ENCODE data around the gene CAV1.
"Not testable (repeated sequence)": the region's sequence is repeated elsewhere in the genome, so short reads cannot be mapped to it uniquely, and the experiment has no call there.

The CAV1 gene

GRCh38 chr7:116524609-116525297 lies at the start of gene CAV1:
Gene CAV1 (plus strand): TSS chr7:116525036. CDS start chr7:116525063, 27 bp downstream.
- Mint-ChIP-seq H3K9me3 (no peaks in the 10 kb centered on the region), H3K4me1 (ENCODE audit: low read depth) (peaks cover 10% of the 10 kb centered on the region), H3K4me3 (peak within 1 kb of the TSS; percentile 87), H3K27me3 (ENCODE audit: low read depth) (peaks cover 81% of the 10 kb centered on the region), H3K36me3 (ENCODE audit: low read depth) (no peaks in the 10 kb centered on the region), H3K27ac (no peak within 1 kb of the TSS)
- DNase-seq (ENCODE audit: low spot score) = no peak

GRCh38 chr7:116477625-116478024 lies 47.2 kb upstream of the CAV1 start:
- no peak for DNase-seq (ENCODE audit: low spot score)
- H3K4me3 Mint-ChIP-seq = no peak overlapping the region
- H3K9me3 Mint-ChIP-seq = peaks cover 5% of the 10 kb centered on the region
- H3K4me1 Mint-ChIP-seq (ENCODE audit: low read depth) = no peaks in the 10 kb centered on the region
- H3K27ac Mint-ChIP-seq = no peak overlapping the region
- H3K36me3 Mint-ChIP-seq (ENCODE audit: low read depth) = no peaks in the 10 kb centered on the region
- H3K27me3 Mint-ChIP-seq (ENCODE audit: low read depth) = peaks cover 7% of the 10 kb centered on the region

GRCh38 chr7:116478834-116479233 lies 46.0 kb upstream of the CAV1 start:
- no peak for DNase-seq (ENCODE audit: low spot score)
- no peak overlapping the region for H3K27ac Mint-ChIP-seq
- peaks cover 7% of the 10 kb centered on the region for H3K27me3 Mint-ChIP-seq (ENCODE audit: low read depth)
- H3K4me3 Mint-ChIP-seq = no peak overlapping the region
- H3K36me3 Mint-ChIP-seq (ENCODE audit: low read depth) = no peaks in the 10 kb centered on the region
- H3K4me1 Mint-ChIP-seq (ENCODE audit: low read depth) = no peaks in the 10 kb centered on the region
- peaks cover 5% of the 10 kb centered on the region for H3K9me3 Mint-ChIP-seq

- Mint-ChIP-seq H3K9me3 (no peaks in the 10 kb centered on the region), H3K36me3 (ENCODE audit: low read depth) (no peaks in the 10 kb centered on the region), H3K27ac (no peak overlapping the region), H3K27me3 (ENCODE audit: low read depth) (peaks cover 7% of the 10 kb centered on the region), H3K4me3 (no peak overlapping the region), H3K4me1 (ENCODE audit: low read depth) (no peaks in the 10 kb centered on the region)
- DNase-seq (ENCODE audit: low spot score) = no peak
These were observed 41.4 kb upstream of the CAV1 start for GRCh38 chr7:116483271-116483942.

- H3K4me3 Mint-ChIP-seq; H3K9me3 Mint-ChIP-seq; H3K27me3 Mint-ChIP-seq (ENCODE audit: low read depth); H3K27ac Mint-ChIP-seq; H3K4me1 Mint-ChIP-seq (ENCODE audit: low read depth); DNase-seq (ENCODE audit: low spot score); H3K36me3 Mint-ChIP-seq (ENCODE audit: low read depth): not testable (repeated sequence)
These were observed 40.4 kb upstream of the CAV1 start for GRCh38 chr7:116484389-116484788.

- Mint-ChIP-seq H3K36me3 (ENCODE audit: low read depth) (no peaks in the 10 kb centered on the region), H3K4me1 (ENCODE audit: low read depth) (no peaks in the 10 kb centered on the region), H3K27ac (no peak overlapping the region), H3K27me3 (ENCODE audit: low read depth) (peaks cover 17% of the 10 kb centered on the region), H3K4me3 (no peak overlapping the region), H3K9me3 (no peaks in the 10 kb centered on the region)
- no peak for DNase-seq (ENCODE audit: low spot score)
These were observed 36.8 kb upstream of the CAV1 start for GRCh38 chr7:116487907-116488521.

GRCh38 chr7:116490351-116490750 lies 34.5 kb upstream of the CAV1 start:
- DNase-seq (ENCODE audit: low spot score) = no peak
- Mint-ChIP-seq H3K27me3 (ENCODE audit: low read depth) (peaks cover 23% of the 10 kb centered on the region), H3K9me3 (no peaks in the 10 kb centered on the region), H3K36me3 (ENCODE audit: low read depth) (no peaks in the 10 kb centered on the region), H3K4me1 (ENCODE audit: low read depth) (no peaks in the 10 kb centered on the region), H3K4me3 (no peak overlapping the region), H3K27ac (no peak overlapping the region)

- DNase-seq (ENCODE audit: low spot score) = no peak
- Mint-ChIP-seq H3K4me3 (no peak overlapping the region), H3K27ac (no peak overlapping the region), H3K36me3 (ENCODE audit: low read depth) (no peaks in the 10 kb centered on the region), H3K9me3 (no peaks in the 10 kb centered on the region), H3K4me1 (ENCODE audit: low read depth) (no peaks in the 10 kb centered on the region), H3K27me3 (ENCODE audit: low read depth) (peaks cover 32% of the 10 kb centered on the region)
These were observed 32.8 kb upstream of the CAV1 start for GRCh38 chr7:116491887-116492653.

GRCh38 chr7:116492654-116493109 lies 32.2 kb upstream of the CAV1 start:
- Mint-ChIP-seq H3K36me3 (ENCODE audit: low read depth) (no peaks in the 10 kb centered on the region), H3K27ac (no peak overlapping the region), H3K9me3 (no peaks in the 10 kb centered on the region), H3K4me1 (ENCODE audit: low read depth) (no peaks in the 10 kb centered on the region), H3K4me3 (no peak overlapping the region), H3K27me3 (ENCODE audit: low read depth) (peaks cover 37% of the 10 kb centered on the region)
- no peak for DNase-seq (ENCODE audit: low spot score)

- peaks cover 45% of the 10 kb centered on the region for H3K27me3 Mint-ChIP-seq (ENCODE audit: low read depth)
- H3K36me3 Mint-ChIP-seq (ENCODE audit: low read depth) = no peaks in the 10 kb centered on the region
- H3K9me3 Mint-ChIP-seq = no peaks in the 10 kb centered on the region
- H3K4me1 Mint-ChIP-seq (ENCODE audit: low read depth) = no peaks in the 10 kb centered on the region
- no peak for DNase-seq (ENCODE audit: low spot score)
- H3K4me3 Mint-ChIP-seq = no peak overlapping the region
- H3K27ac Mint-ChIP-seq = no peak overlapping the region
These were observed 31.4 kb upstream of the CAV1 start for GRCh38 chr7:116493449-116493848.

GRCh38 chr7:116494472-116494871 lies 30.4 kb upstream of the CAV1 start:
- H3K27me3 Mint-ChIP-seq (ENCODE audit: low read depth) = peaks cover 52% of the 10 kb centered on the region
- no peaks in the 10 kb centered on the region for H3K9me3 Mint-ChIP-seq
- no peak overlapping the region for H3K27ac Mint-ChIP-seq
- no peaks in the 10 kb centered on the region for H3K36me3 Mint-ChIP-seq (ENCODE audit: low read depth)
- no peak overlapping the region for H3K4me3 Mint-ChIP-seq
- DNase-seq (ENCODE audit: low spot score) = no peak
- H3K4me1 Mint-ChIP-seq (ENCODE audit: low read depth) = no peaks in the 10 kb centered on the region

- H3K4me1 Mint-ChIP-seq (ENCODE audit: low read depth) = peaks cover 7% of the 10 kb centered on the region
- no peaks in the 10 kb centered on the region for H3K9me3 Mint-ChIP-seq
- no peak overlapping the region for H3K4me3 Mint-ChIP-seq
- no peaks in the 10 kb centered on the region for H3K36me3 Mint-ChIP-seq (ENCODE audit: low read depth)
- peaks cover 55% of the 10 kb centered on the region for H3K27me3 Mint-ChIP-seq (ENCODE audit: low read depth)
- DNase-seq (ENCODE audit: low spot score) = no peak
- no peak overlapping the region for H3K27ac Mint-ChIP-seq
These were observed 29.1 kb upstream of the CAV1 start for GRCh38 chr7:116495736-116496135.

GRCh38 chr7:116496653-116497052 lies 28.2 kb upstream of the CAV1 start:
- peaks cover 57% of the 10 kb centered on the region for H3K27me3 Mint-ChIP-seq (ENCODE audit: low read depth)

GRCh38 chr7:116497708-116498107 lies 27.1 kb upstream of the CAV1 start:
- H3K9me3 Mint-ChIP-seq = no peaks in the 10 kb centered on the region
- H3K27ac Mint-ChIP-seq = no peak overlapping the region
- H3K36me3 Mint-ChIP-seq (ENCODE audit: low read depth) = no peaks in the 10 kb centered on the region
- no peak overlapping the region for H3K4me3 Mint-ChIP-seq
- peaks cover 8% of the 10 kb centered on the region for H3K4me1 Mint-ChIP-seq (ENCODE audit: low read depth)
- no peak for DNase-seq (ENCODE audit: low spot score)
- peaks cover 60% of the 10 kb centered on the region for H3K27me3 Mint-ChIP-seq (ENCODE audit: low read depth)

More at GRCh38 chr7:116496653-116497052, 28.2 kb upstream of the CAV1 start:
- no peak for DNase-seq (ENCODE audit: low spot score)
- Mint-ChIP-seq H3K4me1 (ENCODE audit: low read depth) (peaks cover 8% of the 10 kb centered on the region), H3K36me3 (ENCODE audit: low read depth) (no peaks in the 10 kb centered on the region), H3K9me3 (no peaks in the 10 kb centered on the region), H3K27ac (no peak overlapping the region), H3K4me3 (no peak overlapping the region)
